Neural cell (in vitro differentiated cells): ENCODE data around the gene UBE3B. TPM values are rescaled to one million over a fixed set of nuclear protein-coding genes. Genes with fewer than 3 reads are reported as not detected.

ENCODE experiments used
- H2AFZ ChIP-seq: fragments of 200-600, 300-800 bp; sonication (generic), shearing (Covaris generic); 2 replicates; pipeline ENCODE4 v1.6.0; 2014; ENCODE audit warnings: low read depth, mild to moderate bottlenecking, antibody characterized with exemption, low read length, moderate library complexity
- H3F3A ChIP-seq: fragments of 200-600 bp; shearing (Covaris generic); 2 replicates; pipeline ENCODE4 v1.6.1; 2016; ENCODE audit warnings: mild to moderate bottlenecking, moderate library complexity, mixed read lengths, antibody characterized with exemption, low read length; ENCODE audit not compliant: insufficient read depth, poor library complexity, severe bottlenecking
- H3K27ac ChIP-seq: fragments of 200-600, 300-800 bp; sonication (generic), shearing (Covaris generic); 2 replicates; pipeline ENCODE4 v1.5.1; 2014; ENCODE audit warnings: mild to moderate bottlenecking, low read length, moderate library complexity
- H3K27me3 ChIP-seq: fragments of 300-800, 200-600 bp; sonication (generic), shearing (Covaris generic); 2 replicates; pipeline ENCODE4 v1.6.0; 2014; ENCODE audit warnings: mild to moderate bottlenecking, low read depth, low read length, moderate library complexity; ENCODE audit not compliant: insufficient read depth
- H3K36me3 ChIP-seq: fragments of 300-800, 200-600 bp; sonication (generic), shearing (Covaris generic); 2 replicates; pipeline ENCODE4 v1.5.1; 2014; ENCODE audit warnings: mild to moderate bottlenecking, antibody characterized with exemption, low read length, moderate library complexity; ENCODE audit not compliant: insufficient read depth
- H3K4me2 ChIP-seq: fragments of 300-800, 200-600 bp; sonication (generic), shearing (Covaris generic); 2 replicates; pipeline ENCODE4 v1.6.0; 2014; ENCODE audit warnings: mild to moderate bottlenecking, low read length
- H3K4me3 ChIP-seq: fragments of 300-800, 200-600 bp; sonication (generic), shearing (Covaris generic); 2 replicates; pipeline ENCODE4 v1.5.1; 2014; ENCODE audit warnings: mild to moderate bottlenecking, low read length, moderate library complexity
- H3K79me2 ChIP-seq: fragments of 200-600 bp; shearing (Covaris generic); replicated peaks from 2 replicates; pipeline ENCODE4 v1.6.0; 2014; ENCODE audit warnings: mild to moderate bottlenecking, low read length, moderate library complexity; ENCODE audit not compliant: insufficient read depth
- H3K9ac ChIP-seq: fragments of 300-800, 200-600 bp; sonication (generic), shearing (Covaris generic); 2 replicates; pipeline ENCODE4 v1.6.1; 2016; ENCODE audit warnings: mild to moderate bottlenecking, low read length, mixed read lengths
- H3K9me2 ChIP-seq: fragments of 200-600 bp; shearing (Covaris generic); 2 replicates; pipeline ENCODE4 v1.6.1; 2016; ENCODE audit warnings: mild to moderate bottlenecking, low read length, mixed read lengths; ENCODE audit not compliant: insufficient read depth
- H3K9me3 ChIP-seq: fragments of 200-600, 300-800 bp; sonication (generic), shearing (Covaris generic); 2 replicates; pipeline ENCODE4 v1.6.1; 2016; ENCODE audit warnings: mild to moderate bottlenecking, mixed run types, low read length, moderate library complexity, mixed read lengths
- H4K20me1 ChIP-seq: fragments of 200-600 bp; shearing (Covaris generic); 2 replicates; pipeline ENCODE4 v1.6.1; 2016; ENCODE audit warnings: mild to moderate bottlenecking, mixed run types; ENCODE audit not compliant: insufficient read depth
- EP300 ChIP-seq: fragments of 450-650 bp; conservative IDR thresholded peaks from 2 replicates; pipeline ENCODE4 v1.6.1; 2014; ENCODE audit warnings: antibody characterized with exemption, mild to moderate bottlenecking, moderate library complexity; ENCODE audit not compliant: poor library complexity, severe bottlenecking
- EZH2 ChIP-seq: fragments of 200-600, 300-800 bp; shearing (Covaris generic), sonication (generic); IDR thresholded peaks from 2 replicates; pipeline ENCODE4 v1.6.1; 2014; ENCODE audit warnings: antibody characterized with exemption, low read length, borderline replicate concordance, mild to moderate bottlenecking; ENCODE audit not compliant: insufficient read depth, poor library complexity, severe bottlenecking
- MXI1 ChIP-seq: fragments of 450-650 bp; conservative IDR thresholded peaks from 2 replicates; pipeline ENCODE4 v1.6.1; 2014; ENCODE audit warnings: antibody characterized with exemption, mild to moderate bottlenecking; ENCODE audit not compliant: poor library complexity, severe bottlenecking
- POLR2AphosphoS5 ChIP-seq: IDR thresholded peaks from 2 replicates; pipeline ENCODE4 v1.6.1; 2012
- RAD21 ChIP-seq: fragments of 450-650 bp; conservative IDR thresholded peaks from 2 replicates; pipeline ENCODE4 v1.6.1; 2014; ENCODE audit warnings: antibody characterized with exemption, mild to moderate bottlenecking, moderate library complexity
- SMC3 ChIP-seq: fragments of 450-650 bp; conservative IDR thresholded peaks from 2 replicates; pipeline ENCODE4 v1.6.1; 2014; ENCODE audit warnings: antibody characterized with exemption, mild to moderate bottlenecking, moderate library complexity; ENCODE audit not compliant: poor library complexity
- TAF1 ChIP-seq: IDR thresholded peaks from 2 replicates; pipeline ENCODE4 v1.6.1; 2012; ENCODE audit warnings: low read depth
- polyA plus RNA-seq: library from polyadenylated mRNA; depleted of rRNA; stranded (reverse); fragments of >200 nt; gene quantifications from 2 replicates; pipeline ENCODE4 v1.2.3, GENCODE V29; 2014
- TF ChIP-seq, protein P1 (sequence below): fragments of 450-650 bp; IDR thresholded peaks from 2 replicates; pipeline ENCODE4 v1.5.1; 2014; ENCODE audit warnings: antibody characterized with exemption, mild to moderate bottlenecking, moderate library complexity; ENCODE audit not compliant: poor library complexity, severe bottlenecking
- TF ChIP-seq, protein P2 (sequence below): IDR thresholded peaks from 2 replicates; pipeline ENCODE4 v1.6.1; 2012; ENCODE audit warnings: borderline replicate concordance

The UBE3B gene
- polyA plus RNA-seq, 1 donor from 2014 or later = 21.7 TPM

DNA sequence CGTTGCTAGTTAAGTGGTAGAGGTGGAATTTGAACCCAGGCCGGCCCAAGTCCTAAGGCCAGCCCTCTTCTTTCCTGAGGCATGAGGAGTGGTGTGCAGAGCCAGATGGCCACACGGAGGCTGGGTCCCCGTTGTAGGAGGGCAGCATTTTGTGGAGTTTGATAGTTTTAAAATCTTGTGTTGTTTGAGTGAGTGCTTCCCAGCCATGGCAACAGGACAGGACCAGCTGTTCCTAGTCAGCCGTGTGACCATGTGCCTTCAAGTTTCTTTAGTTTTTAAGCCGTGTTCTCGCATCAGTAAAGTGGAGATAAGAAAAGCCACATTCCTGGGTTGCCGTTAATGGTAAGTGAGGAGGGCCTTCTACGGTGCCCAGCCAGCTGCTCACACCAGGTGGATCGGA, 44.4 kb downstream of the UBE3B start:
- H3K36me3 ChIP-seq = no peaks in the 10 kb centered on the region

DNA sequence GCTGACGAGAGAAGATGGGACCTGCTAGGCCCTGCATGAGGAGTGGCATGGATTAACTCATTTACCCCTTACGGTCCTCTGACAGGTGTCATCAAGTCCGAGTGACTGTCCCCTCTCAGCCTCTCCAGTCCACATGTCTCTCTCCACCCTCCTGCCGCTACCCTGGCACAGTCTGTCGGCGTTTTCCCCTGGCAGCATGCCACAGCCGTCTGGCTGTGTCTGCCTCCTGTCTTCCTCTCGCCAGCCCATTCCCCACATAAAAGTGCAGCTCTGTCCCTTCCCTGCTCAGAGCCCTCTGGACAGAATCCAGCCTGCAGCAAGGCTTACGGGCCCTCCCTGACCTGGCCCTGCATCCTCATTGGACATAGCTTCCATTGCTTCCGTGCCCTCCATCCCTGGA, 45.6 kb downstream of the UBE3B start:
- Histone ChIP-seq H4K20me1 (no peaks in the 10 kb centered on the region), H3K9ac (no peak overlapping the region), H3K27ac (no peak overlapping the region), H3K9me3 (no peaks in the 10 kb centered on the region), H3K4me2 (no peak overlapping the region), H3F3A (no peaks in the 10 kb centered on the region), H3K27me3 (no peaks in the 10 kb centered on the region), H2AFZ (no peak overlapping the region), H3K79me2 (no peaks in the 10 kb centered on the region), H3K36me3 (no peaks in the 10 kb centered on the region), H3K4me3 (no peak overlapping the region), H3K9me2 (no peaks in the 10 kb centered on the region)
- TF ChIP-seq EP300 (no peak), MXI1 (no peak), RAD21 (no peak), EZH2 (no peak), TAF1 (no peak), SMC3 (no peak), POLR2AphosphoS5 (no peak)
- TF ChIP-seq, protein P1, sequence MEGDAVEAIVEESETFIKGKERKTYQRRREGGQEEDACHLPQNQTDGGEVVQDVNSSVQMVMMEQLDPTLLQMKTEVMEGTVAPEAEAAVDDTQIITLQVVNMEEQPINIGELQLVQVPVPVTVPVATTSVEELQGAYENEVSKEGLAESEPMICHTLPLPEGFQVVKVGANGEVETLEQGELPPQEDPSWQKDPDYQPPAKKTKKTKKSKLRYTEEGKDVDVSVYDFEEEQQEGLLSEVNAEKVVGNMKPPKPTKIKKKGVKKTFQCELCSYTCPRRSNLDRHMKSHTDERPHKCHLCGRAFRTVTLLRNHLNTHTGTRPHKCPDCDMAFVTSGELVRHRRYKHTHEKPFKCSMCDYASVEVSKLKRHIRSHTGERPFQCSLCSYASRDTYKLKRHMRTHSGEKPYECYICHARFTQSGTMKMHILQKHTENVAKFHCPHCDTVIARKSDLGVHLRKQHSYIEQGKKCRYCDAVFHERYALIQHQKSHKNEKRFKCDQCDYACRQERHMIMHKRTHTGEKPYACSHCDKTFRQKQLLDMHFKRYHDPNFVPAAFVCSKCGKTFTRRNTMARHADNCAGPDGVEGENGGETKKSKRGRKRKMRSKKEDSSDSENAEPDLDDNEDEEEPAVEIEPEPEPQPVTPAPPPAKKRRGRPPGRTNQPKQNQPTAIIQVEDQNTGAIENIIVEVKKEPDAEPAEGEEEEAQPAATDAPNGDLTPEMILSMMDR = no peak
- TF ChIP-seq, protein P2, sequence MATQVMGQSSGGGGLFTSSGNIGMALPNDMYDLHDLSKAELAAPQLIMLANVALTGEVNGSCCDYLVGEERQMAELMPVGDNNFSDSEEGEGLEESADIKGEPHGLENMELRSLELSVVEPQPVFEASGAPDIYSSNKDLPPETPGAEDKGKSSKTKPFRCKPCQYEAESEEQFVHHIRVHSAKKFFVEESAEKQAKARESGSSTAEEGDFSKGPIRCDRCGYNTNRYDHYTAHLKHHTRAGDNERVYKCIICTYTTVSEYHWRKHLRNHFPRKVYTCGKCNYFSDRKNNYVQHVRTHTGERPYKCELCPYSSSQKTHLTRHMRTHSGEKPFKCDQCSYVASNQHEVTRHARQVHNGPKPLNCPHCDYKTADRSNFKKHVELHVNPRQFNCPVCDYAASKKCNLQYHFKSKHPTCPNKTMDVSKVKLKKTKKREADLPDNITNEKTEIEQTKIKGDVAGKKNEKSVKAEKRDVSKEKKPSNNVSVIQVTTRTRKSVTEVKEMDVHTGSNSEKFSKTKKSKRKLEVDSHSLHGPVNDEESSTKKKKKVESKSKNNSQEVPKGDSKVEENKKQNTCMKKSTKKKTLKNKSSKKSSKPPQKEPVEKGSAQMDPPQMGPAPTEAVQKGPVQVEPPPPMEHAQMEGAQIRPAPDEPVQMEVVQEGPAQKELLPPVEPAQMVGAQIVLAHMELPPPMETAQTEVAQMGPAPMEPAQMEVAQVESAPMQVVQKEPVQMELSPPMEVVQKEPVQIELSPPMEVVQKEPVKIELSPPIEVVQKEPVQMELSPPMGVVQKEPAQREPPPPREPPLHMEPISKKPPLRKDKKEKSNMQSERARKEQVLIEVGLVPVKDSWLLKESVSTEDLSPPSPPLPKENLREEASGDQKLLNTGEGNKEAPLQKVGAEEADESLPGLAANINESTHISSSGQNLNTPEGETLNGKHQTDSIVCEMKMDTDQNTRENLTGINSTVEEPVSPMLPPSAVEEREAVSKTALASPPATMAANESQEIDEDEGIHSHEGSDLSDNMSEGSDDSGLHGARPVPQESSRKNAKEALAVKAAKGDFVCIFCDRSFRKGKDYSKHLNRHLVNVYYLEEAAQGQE = no peak

More for the DNA sequence above, 44.4 kb downstream of the UBE3B start:
- Histone ChIP-seq H3K4me3 (no peak overlapping the region), H2AFZ (no peak overlapping the region), H3K9me2 (no peaks in the 10 kb centered on the region), H4K20me1 (no peaks in the 10 kb centered on the region), H3K9me3 (no peaks in the 10 kb centered on the region), H3F3A (no peaks in the 10 kb centered on the region), H3K27ac (no peak overlapping the region), H3K79me2 (no peaks in the 10 kb centered on the region), H3K27me3 (no peaks in the 10 kb centered on the region), H3K4me2 (no peak overlapping the region), H3K9ac (no peak overlapping the region)
- TF ChIP-seq RAD21 (no peak), TAF1 (no peak), EP300 (no peak), POLR2AphosphoS5 (no peak), EZH2 (no peak), MXI1 (no peak), SMC3 (no peak)
- TF ChIP-seq, protein P2 = no peak
- TF ChIP-seq, protein P1 = no peak
